K562 (cell line): ENCODE measurements around the gene CXCR3. TPM values are rescaled to one million over a fixed set of nuclear protein-coding genes. Genes with fewer than 3 reads are reported as not detected.

Source experiments
- ATAC-seq: fragments of 200-7000 bp; cut with Tn5 transposase; 3 replicates; pipeline ENCODE4 v1.9.1; 2020; ENCODE audit warnings: moderate library complexity
- BruUV-seq: library from RNA; stranded (reverse); fragments of 400-500 nt; replicated peaks from 2 replicates; lab custom pipeline; 2021; lab: Mats Ljungman, UMichigan
- CTCF ChIA-PET: fragments of 300-600 bp; formaldehyde crosslinking; extraction: SDS; loops from one replicate; lab custom pipeline; 2021; ENCODE audit warnings: low intra/inter-chr PET ratio; lab: Yijun Ruan, JAX
- POLR2A ChIA-PET: fragments of 300-600, 350-650 bp; sonication (Branson Sonifier 250); formaldehyde crosslinking; extraction: SDS; loops from one replicate; lab custom pipeline; 2021; ENCODE audit warnings: antibody characterized with exemption, inconsistent platforms; lab: Yijun Ruan, JAX
- DNase-seq, 4 experiments: peaks; one replicate each; pipeline versions ENCODE4 v3.0.0 to v3.0.0-alpha.2; 2011 to 2018; ENCODE audit warnings: low spot score in 3 of 4, mixed read lengths in 3 of 4; ENCODE audit errors: extremely low read depth in 1 of 4
- FAIRE-seq: peaks from 2 replicates; lab custom pipeline; 2011; peaks lifted over from hg19 to GRCh38; lab: Jason Lieb, UNC
- H2AFZ ChIP-seq: 2 replicates; pipeline ENCODE4 v1.6.0; 2011; ENCODE audit warnings: low read depth, low read length, control low read depth, inconsistent platforms
- H3K27ac ChIP-seq: fragments of 200-600 bp; 3 replicates; pipeline ENCODE4 v1.8.0; 2011; ENCODE audit warnings: low read depth, mild to moderate bottlenecking, control low read depth, inconsistent platforms, low read length, moderate library complexity, mixed read lengths; ENCODE audit errors: extremely low read depth
- H3K27me3 ChIP-seq, 2 experiments: fragments of 300-600 bp in 1 of 2; 2 replicates in 1 of 2; 3 replicates in 1 of 2; pipeline versions ENCODE4 v1.6.0 to v1.8.0; 2011; ENCODE audit warnings: inconsistent platforms in 2 of 2, low read length in 2 of 2, mild to moderate bottlenecking in 1 of 2, mixed read lengths in 1 of 2, moderate library complexity in 1 of 2; ENCODE audit not compliant: control insufficient read depth in 2 of 2, insufficient read depth in 2 of 2
- H3K36me3 ChIP-seq: fragments of 300-600 bp; 3 replicates; pipeline ENCODE4 v1.8.0; 2011; ENCODE audit warnings: mild to moderate bottlenecking, low read length, inconsistent platforms; ENCODE audit not compliant: control insufficient read depth, insufficient read depth
- H3K4me1 ChIP-seq, 2 experiments: fragments of 200-600 bp in 1 of 2; replicated peaks in 1 of 2; 2 replicates in 1 of 2; 3 replicates in 1 of 2; pipeline versions ENCODE4 v1.5.1 to v1.8.0; 2011; ENCODE audit warnings: inconsistent platforms in 2 of 2, low read length in 2 of 2, mild to moderate bottlenecking in 1 of 2, mixed read lengths in 1 of 2, moderate library complexity in 1 of 2; ENCODE audit not compliant: control insufficient read depth in 2 of 2, insufficient read depth in 2 of 2
- H3K4me2 ChIP-seq: 2 replicates; pipeline ENCODE4 v1.6.1; 2011; ENCODE audit warnings: low read length, control low read depth, inconsistent platforms, mixed read lengths; ENCODE audit not compliant: insufficient read depth
- H3K4me3 ChIP-seq: fragments of 200-600 bp; sonication (generic), shearing (Covaris generic); 2 replicates; pipeline ENCODE4 v1.5.1; 2016; ENCODE audit warnings: control low read depth, inconsistent platforms
- H3K79me2 ChIP-seq: fragments of 200-600 bp; 3 replicates; pipeline ENCODE4 v1.8.0; 2011; ENCODE audit warnings: low read length, inconsistent platforms; ENCODE audit not compliant: control insufficient read depth, insufficient read depth
- H3K9ac ChIP-seq, 2 experiments: 2 replicates each; pipeline versions ENCODE4 v1.6.0 to v1.6.1; 2011; ENCODE audit warnings: low read depth in 2 of 2, low read length in 2 of 2, control low read depth in 1 of 2, inconsistent platforms in 1 of 2, mild to moderate bottlenecking in 1 of 2, mixed read lengths in 1 of 2; ENCODE audit not compliant: insufficient read depth in 1 of 2
- H3K9me1 ChIP-seq: one replicate; pipeline ENCODE4 v1.6.0; 2011; ENCODE audit warnings: inconsistent platforms, mild to moderate bottlenecking, low read length, moderate library complexity; ENCODE audit not compliant: control insufficient read depth, insufficient read depth
- H3K9me3 ChIP-seq: replicated peaks from 2 replicates; pipeline ENCODE4 v1.5.1; 2011; ENCODE audit warnings: low read depth, low read length, inconsistent platforms; ENCODE audit not compliant: control insufficient read depth, insufficient read depth
- H4K20me1 ChIP-seq: replicated peaks from 2 replicates; pipeline ENCODE4 v1.6.1; 2011; ENCODE audit warnings: low read length, inconsistent platforms, mixed read lengths; ENCODE audit not compliant: control insufficient read depth, insufficient read depth
- ADNP ChIP-seq: fragments of 200-800 bp; sonication (Bioruptor generic); IDR thresholded peaks from 2 replicates; pipeline ENCODE4 v1.6.1; 2016; ENCODE audit warnings: missing genetic modification characterization, missing compliant biosample characterization
- BRCA1 ChIP-seq, 2 experiments: fragments of 450-650 bp in 1 of 2; sonication (generic) in 1 of 2; formaldehyde crosslinking in 1 of 2; IDR thresholded peaks; 2 replicates each; pipeline versions ENCODE4 v1.5.0 to v1.6.1; 2017 to 2020; ENCODE audit warnings: mild to moderate bottlenecking in 1 of 2, missing genetic modification reagents in 1 of 2
- FOXP1 ChIP-seq: sonication (generic); formaldehyde crosslinking; IDR thresholded peaks from 2 replicates; pipeline ENCODE4 v1.8.0; 2022; ENCODE audit warnings: mild to moderate bottlenecking, missing genetic modification reagents
- MIER1 ChIP-seq: fragments of 450-650 bp; IDR thresholded peaks from 2 replicates; pipeline ENCODE4 v1.6.1; 2016; ENCODE audit warnings: antibody characterized with exemption, mild to moderate bottlenecking, low read depth
- MTF1 ChIP-seq: fragments of 250-450 bp; sonication (Bioruptor Pico); IDR thresholded peaks from 2 replicates; pipeline ENCODE4 v1.9.0; 2021; ENCODE audit warnings: moderate library complexity, mild to moderate bottlenecking, inconsistent platforms, borderline replicate concordance
- MYC ChIP-seq, 2 experiments: fragments of 250-450 bp in 1 of 2; sonication (Bioruptor Pico) in 1 of 2; IDR thresholded peaks; 2 replicates each; pipeline versions ENCODE4 v1.5.1 to v1.6.1; 2012 to 2021; ENCODE audit warnings: low read depth in 2 of 2, borderline replicate concordance in 1 of 2, improper control_type of control experiment in 1 of 2, low read length in 1 of 2, mild to moderate bottlenecking in 1 of 2, moderate library complexity in 1 of 2
- NBN ChIP-seq: fragments of 450-650 bp; IDR thresholded peaks from 2 replicates; pipeline ENCODE4 v1.6.1; 2016; ENCODE audit warnings: low read depth, mild to moderate bottlenecking
- PHTF2 ChIP-seq: fragments of 250-450 bp; sonication (Bioruptor Pico); IDR thresholded peaks from 2 replicates; pipeline ENCODE4 v1.5.0; 2021; ENCODE audit warnings: mild to moderate bottlenecking
- SIN3B ChIP-seq: fragments of 450-650 bp; IDR thresholded peaks from 2 replicates; pipeline ENCODE4 v1.6.1; 2017; ENCODE audit warnings: low read depth, mild to moderate bottlenecking, moderate library complexity
- SNIP1 ChIP-seq: fragments of 450-650 bp; IDR thresholded peaks from 2 replicates; pipeline ENCODE4 v1.7.1; 2017; ENCODE audit warnings: low read depth, mild to moderate bottlenecking
- YY1 ChIP-seq, 3 experiments: IDR thresholded peaks; 2 replicates each; pipeline ENCODE4 v1.6.1; 2011; ENCODE audit warnings: low read length in 2 of 3, mild to moderate bottlenecking in 2 of 3, moderate library complexity in 2 of 3, borderline replicate concordance in 1 of 3, control low read depth in 1 of 3, low read depth in 1 of 3; ENCODE audit not compliant: insufficient read depth in 3 of 3, insufficient replicate concordance in 2 of 3, control insufficient read depth in 1 of 3, insufficient read length in 1 of 3; ENCODE audit errors: extremely low read depth in 1 of 3
- ZC3H4 ChIP-seq: sonication (generic); formaldehyde crosslinking; IDR thresholded peaks from 2 replicates; pipeline ENCODE4 v1.9.0; 2021; ENCODE audit warnings: missing genetic modification reagents, borderline replicate concordance
- ZFPM2 ChIP-seq: fragments of 250-450 bp; sonication (Bioruptor Pico); IDR thresholded peaks from 2 replicates; pipeline ENCODE4 v1.5.1; 2022; ENCODE audit warnings: mild to moderate bottlenecking
- ZNF282 ChIP-seq: sonication (generic); formaldehyde crosslinking; IDR thresholded peaks from 2 replicates; pipeline ENCODE4 v1.8.1; 2023; ENCODE audit warnings: missing genetic modification reagents
- ZZZ3 ChIP-seq: fragments of 450-650 bp; IDR thresholded peaks from 2 replicates; pipeline ENCODE4 v1.6.1; 2016; ENCODE audit warnings: antibody characterized with exemption, mild to moderate bottlenecking, moderate library complexity
- WGBS: fragments of 100-300 bp; shearing (Covaris generic); methylation state at CpG from one replicate; pipeline ENCODE4 v1.1.6; 2016; ENCODE audit warnings: low coverage, mixed read lengths; ENCODE audit not compliant: insufficient coverage; ENCODE audit errors: missing lambda C conversion rate; 5-methylcytosine and 5-hydroxymethylcytosine counted together
- in situ Hi-C: fragments of 300-500 bp; cut with MboI; formaldehyde crosslinking; loops from 4 replicates; pipeline ENCODE4 v1.15.0; 2018; ENCODE audit warnings: inconsistent platforms, mixed read lengths
- intact Hi-C: fragments of 100-400 bp; cut with micrococcal nuclease; formaldehyde crosslinking; loops from 2 replicates; pipeline ENCODE4 v1.14.2; 2022
- polyA plus RNA-seq, 8 experiments: library from polyadenylated mRNA; depleted of rRNA in 4 of 8; stranded (reverse) in 5 of 8; unstranded in 3 of 8; fragments of >200 nt; fragmentation: Nextera tagmentation in 2 of 8; fragmentation: Illumina TruSeq in 1 of 8; extraction: Ambion mirVana in 2 of 8; extraction: Trizol in 1 of 8; gene quantifications; 2 replicates each; pipeline versions ENCODE4 v1.2.1 to v1.2.3, GENCODE V29; 2011 to 2014; ENCODE audit warnings: inconsistent platforms in 1 of 8, missing spikeins in 1 of 8
- total RNA-seq, 7 experiments: library from RNA; depleted of rRNA in 6 of 7; stranded (reverse); fragments of >200 nt in 6 of 7; fragmentation: Illumina TruSeq in 2 of 7; extraction: Trizol in 2 of 7; gene quantifications; 2 replicates each; pipeline versions ENCODE4 v1.2.1 to v1.2.3, GENCODE V29; 2011 to 2021; ENCODE audit warnings: low replicate concordance in 1 of 7
- TF ChIP-seq, protein P1 (sequence below): fragments of 450-650 bp; IDR thresholded peaks from one replicate; pipeline ENCODE4 v1.6.1; 2018; ENCODE audit warnings: mild to moderate bottlenecking, moderate library complexity; ENCODE audit not compliant: partially characterized antibody
- TF ChIP-seq, protein P2 (sequence below): fragments of 450-650 bp; formaldehyde crosslinking; IDR thresholded peaks from 2 replicates; pipeline ENCODE4 v1.4.0; 2020; ENCODE audit warnings: mild to moderate bottlenecking, moderate library complexity

The CXCR3 gene
- total and polyA plus RNA-seq, 9 of the 15 experiments (the other 6 are each of a cell fraction or from before 2014, with no cell fraction given), result not detected

- DNase-seq (peak in 1 of 4 experiments; percentile 18), ATAC-seq (peak; percentile 24), FAIRE-seq (no peak)
- POLR2A ChIA-PET, result no interaction called here
- Histone ChIP-seq H2AFZ (no peak overlapping the region), H3K4me1 (peaks cover 2 to 4% of the 10 kb centered on the region in 2 experiments; a peak in 2 of 5 replicates), H3K36me3 (no peaks in the 10 kb centered on the region)
- TF ChIP-seq, protein P1, sequence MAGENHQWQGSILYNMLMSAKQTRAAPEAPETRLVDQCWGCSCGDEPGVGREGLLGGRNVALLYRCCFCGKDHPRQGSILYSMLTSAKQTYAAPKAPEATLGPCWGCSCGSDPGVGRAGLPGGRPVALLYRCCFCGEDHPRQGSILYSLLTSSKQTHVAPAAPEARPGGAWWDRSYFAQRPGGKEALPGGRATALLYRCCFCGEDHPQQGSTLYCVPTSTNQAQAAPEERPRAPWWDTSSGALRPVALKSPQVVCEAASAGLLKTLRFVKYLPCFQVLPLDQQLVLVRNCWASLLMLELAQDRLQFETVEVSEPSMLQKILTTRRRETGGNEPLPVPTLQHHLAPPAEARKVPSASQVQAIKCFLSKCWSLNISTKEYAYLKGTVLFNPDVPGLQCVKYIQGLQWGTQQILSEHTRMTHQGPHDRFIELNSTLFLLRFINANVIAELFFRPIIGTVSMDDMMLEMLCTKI, result no peak
- no peak for TF ChIP-seq SNIP1
- no peak for TF ChIP-seq PHTF2
- no peak for TF ChIP-seq NBN
- TF ChIP-seq ZZZ3, result no peak
- no peak for TF ChIP-seq MYC (IDR thresholded peaks at IDR 0.05; ENCODE audit: low read depth, low read length)
- no peak for TF ChIP-seq MYC (CRISPR knock-in tag; IDR thresholded peaks at IDR 0.05; ENCODE audit: borderline replicate concordance, low read depth)
- no peak for TF ChIP-seq MIER1
- TF ChIP-seq FOXP1, result no peak
- no peak for TF ChIP-seq SIN3B
- TF ChIP-seq BRCA1 (IDR thresholded peaks at IDR 0.05), result no peak
- TF ChIP-seq BRCA1 (CRISPR knock-in tag; IDR thresholded peaks at IDR 0.05), result no peak
- TF ChIP-seq ADNP (tag), result no peak
- TF ChIP-seq, protein P2, sequence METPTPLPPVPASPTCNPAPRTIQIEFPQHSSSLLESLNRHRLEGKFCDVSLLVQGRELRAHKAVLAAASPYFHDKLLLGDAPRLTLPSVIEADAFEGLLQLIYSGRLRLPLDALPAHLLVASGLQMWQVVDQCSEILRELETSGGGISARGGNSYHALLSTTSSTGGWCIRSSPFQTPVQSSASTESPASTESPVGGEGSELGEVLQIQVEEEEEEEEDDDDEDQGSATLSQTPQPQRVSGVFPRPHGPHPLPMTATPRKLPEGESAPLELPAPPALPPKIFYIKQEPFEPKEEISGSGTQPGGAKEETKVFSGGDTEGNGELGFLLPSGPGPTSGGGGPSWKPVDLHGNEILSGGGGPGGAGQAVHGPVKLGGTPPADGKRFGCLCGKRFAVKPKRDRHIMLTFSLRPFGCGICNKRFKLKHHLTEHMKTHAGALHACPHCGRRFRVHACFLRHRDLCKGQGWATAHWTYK, result no peak
- TF ChIP-seq ZFPM2 (CRISPR knock-in tag), result no peak
- no peak for TF ChIP-seq MTF1 (CRISPR knock-in tag)
- TF ChIP-seq YY1 (IDR thresholded peaks at IDR 0.05; ENCODE audit: borderline replicate concordance in 1 of 3, control insufficient read depth in 1 of 3, extremely low read depth in 1 of 3, insufficient read depth in 3 of 3, insufficient read length in 1 of 3, insufficient replicate concordance in 2 of 3, low read depth in 1 of 3, low read length in 2 of 3), result no peak
- TF ChIP-seq ZNF282, result no peak
- no peak for TF ChIP-seq ZC3H4 (CRISPR knock-in tag)
- TF ChIP-seq, all 486 proteins: peak for 0
- no TSS peak for BruUV-seq
- Histone ChIP-seq H4K20me1 (no peaks in the 10 kb centered on the region), H3K9me3 (no peaks in the 10 kb centered on the region), H3K9me1 (no peaks in the 10 kb centered on the region), H3K27ac (no peak overlapping the region), H3K4me2 (no peak overlapping the region), H3K9ac (no peak overlapping the region), H3K79me2 (no peaks in the 10 kb centered on the region), H3K4me3 (no peak overlapping the region), H3K27me3 (peaks cover 0 to 12% of the 10 kb centered on the region in 2 experiments; a peak in 2 of 5 replicates)
- in situ Hi-C loops, result no loop called here
- intact Hi-C loops, result no loop called here
- CTCF ChIA-PET, result no interaction called here
- 67% methylated on average over 3 of the region's 3 CpGs for WGBS
These were observed 5.4 kb upstream of the CXCR3 start for GRCh38 chrX:71623714-71624113.
